ENCODE results near the gene COL24A1. TPM values are rescaled to one million over a fixed set of nuclear protein-coding genes. Genes with fewer than 3 reads are reported as not detected.

Gene COL24A1
- total and polyA plus RNA-seq, 4 donors: 0.33 to 16.7 (median 0.67) TPM

- no peak overlapping the region for H3K9ac ChIP-seq (ENCODE audit: insufficient read depth in 1 of 2, low read length in 2 of 2)
- WGBS, 2 donors: 66 to 72% methylated on average over 1 of the region's 1 CpG
- H3K27me3 ChIP-seq (ENCODE audit: control insufficient read depth in 3 of 3, insufficient read depth in 3 of 3, low read length in 2 of 3): no peaks in the 10 kb centered on the region
- peaks cover 0 to 17% (median 5%) of the 10 kb centered on the region in 4 donors for H3K36me3 ChIP-seq (ENCODE audit: control insufficient read depth in 4 of 4, insufficient read depth in 4 of 4, low read length in 4 of 4)
- no peak overlapping the region for H3K4me3 ChIP-seq
- DNase-seq: peak in 1 of 3 donors; percentile 25
- TF ChIP-seq, protein P1, sequence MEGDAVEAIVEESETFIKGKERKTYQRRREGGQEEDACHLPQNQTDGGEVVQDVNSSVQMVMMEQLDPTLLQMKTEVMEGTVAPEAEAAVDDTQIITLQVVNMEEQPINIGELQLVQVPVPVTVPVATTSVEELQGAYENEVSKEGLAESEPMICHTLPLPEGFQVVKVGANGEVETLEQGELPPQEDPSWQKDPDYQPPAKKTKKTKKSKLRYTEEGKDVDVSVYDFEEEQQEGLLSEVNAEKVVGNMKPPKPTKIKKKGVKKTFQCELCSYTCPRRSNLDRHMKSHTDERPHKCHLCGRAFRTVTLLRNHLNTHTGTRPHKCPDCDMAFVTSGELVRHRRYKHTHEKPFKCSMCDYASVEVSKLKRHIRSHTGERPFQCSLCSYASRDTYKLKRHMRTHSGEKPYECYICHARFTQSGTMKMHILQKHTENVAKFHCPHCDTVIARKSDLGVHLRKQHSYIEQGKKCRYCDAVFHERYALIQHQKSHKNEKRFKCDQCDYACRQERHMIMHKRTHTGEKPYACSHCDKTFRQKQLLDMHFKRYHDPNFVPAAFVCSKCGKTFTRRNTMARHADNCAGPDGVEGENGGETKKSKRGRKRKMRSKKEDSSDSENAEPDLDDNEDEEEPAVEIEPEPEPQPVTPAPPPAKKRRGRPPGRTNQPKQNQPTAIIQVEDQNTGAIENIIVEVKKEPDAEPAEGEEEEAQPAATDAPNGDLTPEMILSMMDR (IDR thresholded peaks at IDR 0.05; ENCODE audit: control extremely low read depth, extremely low read depth): no peak
- H3K9me3 ChIP-seq (ENCODE audit: control insufficient read depth in 4 of 4, insufficient read depth in 3 of 4, low read length in 3 of 4): peaks cover 0 to 12% (median 2%) of the 10 kb centered on the region in 4 donors
- no peak for ATAC-seq (ENCODE audit: insufficient read depth, low FRiP score)
- H3K4me1 ChIP-seq (ENCODE audit: control insufficient read depth in 5 of 5, insufficient read depth in 5 of 5, low read length in 5 of 5): peaks cover 0 to 8% (median 0%) of the 10 kb centered on the region in 5 donors
- no peak overlapping the region for H3K27ac ChIP-seq (ENCODE audit: low read depth in 1 of 2, low read length in 1 of 2)
These were observed 91.7 kb downstream of the COL24A1 start for GRCh38 chr1:86064899-86065298.

DNA sequence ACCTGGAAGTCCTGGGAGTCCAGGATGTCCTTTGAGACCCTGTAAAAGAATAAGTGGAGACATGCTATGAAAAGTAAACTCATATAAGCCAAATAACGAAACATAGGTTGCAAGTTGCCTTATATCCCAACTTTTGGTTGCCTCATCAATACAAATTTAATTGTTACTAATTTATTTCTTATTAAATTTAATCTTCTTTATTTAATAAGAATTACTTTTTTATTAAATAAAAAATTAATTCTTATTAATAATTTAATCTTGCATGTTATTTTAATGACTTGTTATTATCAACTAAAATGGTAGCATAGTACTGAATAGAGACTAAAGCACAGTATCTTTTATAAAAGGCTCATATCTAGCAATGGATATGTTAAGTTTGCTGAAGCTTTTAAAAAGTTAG, 92.9 kb downstream of the COL24A1 start:
- no peak overlapping the region for H3K9ac ChIP-seq (ENCODE audit: insufficient read depth in 1 of 2, low read length in 2 of 2)
- peaks cover 0 to 8% (median 0%) of the 10 kb centered on the region in 5 donors for H3K4me1 ChIP-seq (ENCODE audit: control insufficient read depth in 5 of 5, insufficient read depth in 5 of 5, low read length in 5 of 5)
- H3K9me3 ChIP-seq (ENCODE audit: control insufficient read depth in 4 of 4, insufficient read depth in 3 of 4, low read length in 3 of 4): peaks cover 0 to 9% (median 2%) of the 10 kb centered on the region in 4 donors
- ATAC-seq (ENCODE audit: insufficient read depth, low FRiP score) (no peak), DNase-seq (no peak)
- peaks cover 0 to 9% (median 3%) of the 10 kb centered on the region in 4 donors for H3K36me3 ChIP-seq (ENCODE audit: control insufficient read depth in 4 of 4, insufficient read depth in 4 of 4, low read length in 4 of 4)
- 89 to 96% methylated on average over 1 of the region's 1 CpG for WGBS, 2 donors
- H3K27ac ChIP-seq (ENCODE audit: low read depth in 1 of 2, low read length in 1 of 2): no peak overlapping the region
- TF ChIP-seq, protein P1 (IDR thresholded peaks at IDR 0.05; ENCODE audit: control extremely low read depth, extremely low read depth): no peak
- H3K4me3 ChIP-seq: no peak overlapping the region
- H3K27me3 ChIP-seq (ENCODE audit: control insufficient read depth in 3 of 3, insufficient read depth in 3 of 3, low read length in 2 of 3): no peaks in the 10 kb centered on the region

- WGBS, 2 donors: 59 to 72% methylated on average over 3 of the region's 3 CpGs
- DNase-seq (no peak), ATAC-seq (ENCODE audit: insufficient read depth, low FRiP score) (no peak)
- H3K4me3 ChIP-seq: no peak overlapping the region
- H3K9ac ChIP-seq (ENCODE audit: insufficient read depth in 1 of 2, low read length in 2 of 2): no peak overlapping the region
- TF ChIP-seq, protein P1 (IDR thresholded peaks at IDR 0.05; ENCODE audit: control extremely low read depth, extremely low read depth): no peak
- H3K9me3 ChIP-seq (ENCODE audit: control insufficient read depth in 4 of 4, insufficient read depth in 3 of 4, low read length in 3 of 4): no peaks in the 10 kb centered on the region
- peaks cover 0 to 9% (median 0%) of the 10 kb centered on the region in 4 donors for H3K36me3 ChIP-seq (ENCODE audit: control insufficient read depth in 4 of 4, insufficient read depth in 4 of 4, low read length in 4 of 4)
- H3K27ac ChIP-seq (ENCODE audit: low read depth in 1 of 2, low read length in 1 of 2): no peak overlapping the region
- peaks cover 0 to 8% (median 0%) of the 10 kb centered on the region in 5 donors for H3K4me1 ChIP-seq (ENCODE audit: control insufficient read depth in 5 of 5, insufficient read depth in 5 of 5, low read length in 5 of 5)
- no peaks in the 10 kb centered on the region for H3K27me3 ChIP-seq (ENCODE audit: control insufficient read depth in 3 of 3, insufficient read depth in 3 of 3, low read length in 2 of 3)
These were observed 94.1 kb downstream of the COL24A1 start for GRCh38 chr1:86062453-86062852.

DNA sequence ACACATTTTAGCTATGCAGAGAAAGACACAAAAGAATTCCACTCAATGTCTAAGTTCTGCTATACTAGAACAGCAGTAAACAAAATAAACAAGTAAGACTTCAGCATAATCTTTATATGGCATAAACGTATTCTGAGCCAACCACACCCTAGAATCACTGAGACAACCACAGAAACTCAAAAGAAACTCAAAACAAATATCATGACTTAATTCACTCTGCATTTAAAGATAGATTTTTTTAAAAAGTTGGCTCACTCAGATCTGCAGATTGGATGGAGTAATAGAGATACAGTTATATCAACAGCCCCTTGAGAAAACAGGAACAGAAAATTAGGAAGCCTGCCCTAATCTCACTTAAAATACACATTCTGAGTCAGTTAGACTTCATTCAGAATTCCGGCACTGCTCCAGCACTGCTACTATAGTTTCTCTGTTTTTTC, 95.0 kb downstream of the COL24A1 start:
- Histone ChIP-seq H3K9me3 (ENCODE audit: control insufficient read depth in 4 of 4, insufficient read depth in 3 of 4, low read length in 3 of 4) (no peaks in the 10 kb centered on the region), H3K27ac (ENCODE audit: low read depth in 1 of 2, low read length in 1 of 2) (no peak overlapping the region), H3K27me3 (ENCODE audit: control insufficient read depth in 3 of 3, insufficient read depth in 3 of 3, low read length in 2 of 3) (no peaks in the 10 kb centered on the region), H3K4me3 (no peak overlapping the region), H3K9ac (ENCODE audit: insufficient read depth in 1 of 2, low read length in 2 of 2) (no peak overlapping the region), H3K36me3 (ENCODE audit: control insufficient read depth in 4 of 4, insufficient read depth in 4 of 4, low read length in 4 of 4) (peaks cover 0 to 8% (median 0%) of the 10 kb centered on the region in 4 donors), H3K4me1 (ENCODE audit: control insufficient read depth in 5 of 5, insufficient read depth in 5 of 5, low read length in 5 of 5) (peaks cover 0 to 8% (median 0%) of the 10 kb centered on the region in 5 donors)
- TF ChIP-seq, protein P1 (IDR thresholded peaks at IDR 0.05; ENCODE audit: control extremely low read depth, extremely low read depth): no peak
- DNase-seq: peak in 2 of 3 donors; percentile 29 to 43
- ATAC-seq (ENCODE audit: insufficient read depth, low FRiP score): no peak
- 30 to 52% methylated on average over 2 of the region's 2 CpGs for WGBS, 2 donors

Data from lung (tissue), 12 donors.